Adipose tissue (tissue), 3 donors: ENCODE results near the gene FGF1. TPM values are rescaled to one million over a fixed set of nuclear protein-coding genes. Genes with fewer than 3 reads are reported as not detected.

ENCODE experiments used
- H3K27ac ChIP-seq: one replicate; pipeline ENCODE4 v1.5.1; 2013; ENCODE audit warnings: low read depth, low read length
- WGBS, 3 donors: extraction: QIAGEN DNeasy Blood & Tissue Kit; methylation state at CpG; one replicate each; pipeline ENCODE4 v1.1.7; 2013; 5-methylcytosine and 5-hydroxymethylcytosine counted together
- polyA plus RNA-seq, 3 donors: library from polyadenylated mRNA; stranded (reverse); fragments of 200-250 nt; gene quantifications; one replicate each; pipeline ENCODE4 v1.2.3, GENCODE V29; 2013
- donor health status: healthy with polysubstance abuse.
- donor health status: Bipolar disorder and iron deficiency.
- donor health status: healthy.

Gene FGF1
- polyA plus RNA-seq, 3 donors, result 0.75 to 2.5 (median 2.4) TPM

GRCh38 chr5:142601432-142601831, 84.5 kb downstream of the FGF1 start:
- 66 to 90% (median 89%) methylated on average over 3 of the region's 3 CpGs for WGBS, 3 donors
- H3K27ac ChIP-seq, result no peak overlapping the region

GRCh38 chr5:142600611-142601358, 85.1 kb downstream of the FGF1 start:
- WGBS, 3 donors, result 20 to 37% (median 28%) methylated on average over 20 of the region's 20 CpGs
- no peak overlapping the region for H3K27ac ChIP-seq

GRCh38 chr5:142600092-142600491, 85.8 kb downstream of the FGF1 start:
- WGBS, 3 donors, result 80 to 85% (median 81%) methylated on average over 4 of the region's 4 CpGs
- H3K27ac ChIP-seq, result no peak overlapping the region

GRCh38 chr5:142598338-142598700, 87.6 kb downstream of the FGF1 start:
- H3K27ac ChIP-seq, result no peak overlapping the region

- H3K27ac ChIP-seq, result no peak overlapping the region
- 58 to 69% (median 65%) methylated on average over 6 of the region's 6 CpGs for WGBS, 3 donors
Observed at GRCh38 chr5:142597546-142598337, 88.1 kb downstream of the FGF1 start.

DNA sequence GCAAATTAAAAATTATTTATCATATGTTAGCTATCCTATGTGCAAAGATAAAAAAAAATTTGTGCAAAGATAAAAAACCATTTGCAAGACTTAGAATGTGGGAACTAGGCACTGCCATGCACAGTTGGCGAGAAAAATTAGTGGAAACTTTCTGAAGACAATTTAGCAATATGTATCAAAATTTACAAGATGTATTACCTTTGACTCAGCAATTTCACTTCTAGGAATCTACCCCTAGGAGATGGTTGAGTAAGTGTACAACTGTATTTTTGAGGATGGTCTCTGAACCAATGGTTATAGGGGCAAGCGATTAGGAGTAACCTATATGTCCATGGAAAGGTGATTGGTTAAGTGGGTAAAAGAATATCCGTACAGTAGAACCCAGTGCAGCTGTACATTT, 88.9 kb downstream of the FGF1 start:
- WGBS, 3 donors, result 94 to 96% (median 95%) methylated on average over 3 of the region's 3 CpGs
- H3K27ac ChIP-seq, result no peak overlapping the region

DNA sequence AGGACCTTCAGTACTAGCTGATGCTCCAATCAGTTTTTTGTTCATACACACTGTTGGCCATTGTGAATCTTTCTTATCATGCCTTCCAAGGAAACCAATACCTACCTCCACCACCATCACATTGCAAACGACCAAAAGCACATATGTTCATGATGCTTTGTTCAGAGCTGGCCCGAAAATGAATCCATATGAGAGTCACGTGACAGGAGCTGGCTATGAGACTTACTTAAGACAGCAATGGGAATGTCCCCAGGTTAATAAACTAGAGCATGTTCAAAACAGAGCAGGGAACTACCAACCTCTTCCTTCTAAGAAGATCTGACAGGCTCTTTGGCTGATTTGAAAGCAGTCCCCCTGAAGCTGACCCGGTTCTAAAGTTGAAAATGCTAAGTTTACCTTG, 93.5 kb downstream of the FGF1 start:
- no peak overlapping the region for H3K27ac ChIP-seq
- WGBS, 3 donors, result 58 to 89% (median 86%) methylated on average over 4 of the region's 4 CpGs

- no peak overlapping the region for H3K27ac ChIP-seq
- 59 to 75% (median 60%) methylated on average over 4 of the region's 4 CpGs for WGBS, 3 donors
Observed at GRCh38 chr5:142590451-142591231, 95.2 kb downstream of the FGF1 start.

GRCh38 chr5:142589720-142590119, 96.2 kb downstream of the FGF1 start:
- no peak overlapping the region for H3K27ac ChIP-seq
- 94 to 98% (median 97%) methylated on average over 1 of the region's 1 CpG for WGBS, 3 donors

GRCh38 chr5:142587354-142587965, 98.4 kb downstream of the FGF1 start:
- 53 to 57% (median 54%) methylated on average over 6 of the region's 6 CpGs for WGBS, 3 donors
- no peak overlapping the region for H3K27ac ChIP-seq

- 77 to 91% (median 87%) methylated on average over 4 of the region's 4 CpGs for WGBS, 3 donors
- no peak overlapping the region for H3K27ac ChIP-seq
Observed at GRCh38 chr5:142586552-142586951, 99.3 kb downstream of the FGF1 start.

GRCh38 chr5:142585451-142585850, 100.4 kb downstream of the FGF1 start:
- no peak overlapping the region for H3K27ac ChIP-seq
- WGBS, 3 donors, result 85 to 94% (median 92%) methylated on average over 4 of the region's 4 CpGs

DNA sequence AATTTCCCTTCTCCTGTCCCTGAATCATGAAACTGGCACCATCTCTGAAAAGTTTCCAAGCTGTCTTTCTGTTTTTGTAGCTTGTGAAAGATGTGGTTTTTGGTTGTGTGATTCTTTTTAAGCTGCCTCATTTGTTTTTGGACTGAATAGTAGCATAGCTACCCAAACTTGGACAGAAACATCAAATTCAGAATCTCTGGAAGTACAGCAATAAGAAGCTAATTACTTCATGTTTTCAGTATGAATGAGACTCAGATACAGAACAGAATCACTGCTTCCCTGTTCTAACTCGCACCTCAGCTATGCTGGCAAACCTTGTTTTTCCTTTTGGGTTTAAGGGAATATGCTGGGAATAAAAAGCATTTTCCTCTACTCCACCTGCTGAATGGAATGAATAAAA, 101.0 kb downstream of the FGF1 start:
- H3K27ac ChIP-seq, result no peak overlapping the region
- WGBS, 3 donors, result 48 to 62% (median 49%) methylated on average over 1 of the region's 1 CpG

- 69 to 94% (median 90%) methylated on average over 3 of the region's 3 CpGs for WGBS, 3 donors
- H3K27ac ChIP-seq, result no peak overlapping the region
Observed at GRCh38 chr5:142578161-142578830, 107.6 kb downstream of the FGF1 start.

DNA sequence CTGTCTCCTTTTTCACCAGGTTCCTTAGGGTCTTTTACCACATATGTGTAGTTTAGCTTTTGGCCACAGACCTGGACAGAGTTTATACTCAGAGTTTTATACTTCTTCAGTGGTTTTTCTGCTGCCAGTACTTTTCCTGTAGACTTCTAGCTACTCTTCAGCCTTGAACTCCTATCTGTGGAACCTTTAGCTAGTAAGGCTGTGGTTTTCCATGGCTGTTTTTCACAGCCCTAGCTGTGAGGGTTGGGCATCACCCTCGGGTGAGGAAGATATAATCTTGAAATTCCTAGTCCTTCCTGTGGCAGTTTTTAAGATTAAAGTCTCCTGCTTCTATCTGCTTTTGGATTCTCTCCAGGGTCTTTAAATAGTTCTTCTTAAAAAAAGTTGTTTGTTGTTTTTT, 109.1 kb downstream of the FGF1 start:
- no peak overlapping the region for H3K27ac ChIP-seq
- WGBS, 3 donors, result 21 to 39% (median 22%) methylated on average over 1 of the region's 1 CpG

DNA sequence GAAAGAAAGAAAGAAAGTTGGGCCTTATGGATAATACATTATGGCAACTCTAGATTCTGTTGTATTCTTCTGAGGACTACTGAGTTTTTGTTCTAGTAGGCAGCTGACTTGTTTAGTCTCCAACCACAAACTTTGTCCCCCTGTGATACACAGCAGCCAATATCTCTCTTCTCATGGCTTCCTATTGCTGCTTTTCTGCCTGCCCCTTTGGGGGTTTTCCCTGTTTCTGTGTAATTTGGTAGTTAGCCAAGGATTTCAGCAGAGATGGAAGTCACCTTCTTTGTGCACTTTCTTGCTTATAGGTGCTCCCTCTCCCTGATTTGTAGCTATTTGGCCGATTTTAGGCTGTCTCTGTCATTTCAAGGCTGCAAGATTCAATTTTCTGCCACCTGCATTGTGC, 109.6 kb downstream of the FGF1 start:
- 64 to 88% (median 84%) methylated on average over 1 of the region's 1 CpG for WGBS, 3 donors

GRCh38 chr5:142572006-142572405, 113.9 kb downstream of the FGF1 start:
- no peak overlapping the region for H3K27ac ChIP-seq
- WGBS, 3 donors, result 62 to 79% (median 73%) methylated on average over 4 of the region's 4 CpGs

More for the DNA sequence above, 109.6 kb downstream of the FGF1 start:
- H3K27ac ChIP-seq, result no peak overlapping the region

DNA sequence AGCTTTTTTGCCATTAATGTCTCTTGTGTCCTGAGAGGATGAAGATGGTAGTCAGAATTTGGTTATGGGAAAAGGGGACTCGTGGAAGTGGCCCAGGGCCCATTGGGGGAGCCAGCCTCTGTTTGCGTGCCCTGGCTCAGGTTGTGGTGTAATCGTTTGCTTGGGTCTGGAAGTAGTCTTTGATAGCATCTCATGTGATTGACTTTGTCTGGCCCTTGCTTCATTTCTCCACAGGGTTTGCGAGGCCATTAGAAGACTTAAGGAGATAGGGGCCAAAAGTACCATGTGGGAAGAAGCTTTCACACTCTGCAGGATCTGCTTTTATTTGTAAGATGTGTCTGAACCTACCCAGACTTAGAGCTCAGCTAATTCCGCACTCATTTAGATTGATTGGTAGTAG, 114.5 kb downstream of the FGF1 start:
- WGBS, 3 donors, result 80 to 94% (median 91%) methylated on average over 5 of the region's 5 CpGs
- no peak overlapping the region for H3K27ac ChIP-seq
